NCI-H345 treated with DMSO at 0.1 percent for 48 hours (cell line): ENCODE data around the gene DAPP1.
"Not testable (repeated sequence)": the region's sequence is repeated elsewhere in the genome, so short reads cannot be mapped to it uniquely, and the experiment has no call there.

Experiments
- DNase-seq: peaks from one replicate; lab custom pipeline; 2025; ENCODE audit not compliant: unreplicated experiment; lab: John Stamatoyannopoulos, UW

Gene DAPP1

GRCh38 chr4:99816545-99817308, at the start of gene DAPP1:
Gene DAPP1, plus strand, starts transcription at chr4:99816827. Its CDS starts 87 bp downstream, at chr4:99816914.
- no peak for DNase-seq

GRCh38 chr4:99770842-99771241, 45.8 kb upstream of the DAPP1 start:
- not testable (repeated sequence) for DNase-seq

- DNase-seq = no peak
Observed at GRCh38 chr4:99783940-99784339, 32.7 kb upstream of the DAPP1 start.

- no peak for DNase-seq
Observed at GRCh38 chr4:99784842-99785241, 31.8 kb upstream of the DAPP1 start.

GRCh38 chr4:99790796-99791617, 25.6 kb upstream of the DAPP1 start:
- DNase-seq = peak; percentile 76

- no peak for DNase-seq
Observed at GRCh38 chr4:99800332-99801004, 16.2 kb upstream of the DAPP1 start.

- DNase-seq = no peak
Observed at GRCh38 chr4:99801005-99801699, 15.5 kb upstream of the DAPP1 start.

- peak; percentile 34 for DNase-seq
Observed at GRCh38 chr4:99803566-99804101, 13.0 kb upstream of the DAPP1 start.

- DNase-seq = no peak
Observed at GRCh38 chr4:99806545-99806944, 10.1 kb upstream of the DAPP1 start.

GRCh38 chr4:99807666-99808065, 9.0 kb upstream of the DAPP1 start:
- no peak for DNase-seq

GRCh38 chr4:99808260-99808857, 8.3 kb upstream of the DAPP1 start:
- DNase-seq = peak; percentile 50

GRCh38 chr4:99809326-99809725, 7.3 kb upstream of the DAPP1 start:
- no peak for DNase-seq

GRCh38 chr4:99810536-99810935, 6.1 kb upstream of the DAPP1 start:
- DNase-seq = no peak

GRCh38 chr4:99811117-99811516, 5.5 kb upstream of the DAPP1 start:
- no peak for DNase-seq

- no peak for DNase-seq
Observed at GRCh38 chr4:99811850-99812249, 4.8 kb upstream of the DAPP1 start.

GRCh38 chr4:99815597-99816011, 1.0 kb upstream of the DAPP1 start:
- DNase-seq = peak; percentile 77

GRCh38 chr4:99817309-99817890, 773 bp downstream of the DAPP1 start:
- no peak for DNase-seq

- no peak for DNase-seq
Observed at GRCh38 chr4:99818661-99819060, 2.0 kb downstream of the DAPP1 start.

- no peak for DNase-seq
Observed at GRCh38 chr4:99821918-99822503, 5.4 kb downstream of the DAPP1 start.

- DNase-seq = no peak
Observed at GRCh38 chr4:99822734-99823133, 6.1 kb downstream of the DAPP1 start.
